HG02642 (cell line): ENCODE results near the gene FTL.

Experiments
- ATAC-seq: cut with Tn5 transposase; IDR thresholded peaks from one replicate; pipeline ENCODE4 v1.9.1; 2021; ENCODE audit warnings: mild to moderate bottlenecking; ENCODE audit not compliant: unreplicated experiment, poor library complexity

Gene FTL

GRCh38 chr19:48945415-48945814 lies 19.7 kb upstream of the FTL start:
- ATAC-seq = no peak

GRCh38 chr19:48945817-48946216 lies 19.3 kb upstream of the FTL start:
- ATAC-seq = no peak

GRCh38 chr19:48946463-48947257 lies 18.4 kb upstream of the FTL start:
- no peak for ATAC-seq

- ATAC-seq = no peak
These were observed 17.9 kb upstream of the FTL start for GRCh38 chr19:48947258-48947542.

GRCh38 chr19:48950159-48950558 lies 14.9 kb upstream of the FTL start:
- no peak for ATAC-seq

- ATAC-seq = no peak
These were observed 14.1 kb upstream of the FTL start for GRCh38 chr19:48950830-48951519.

- no peak for ATAC-seq
These were observed 12.0 kb upstream of the FTL start for GRCh38 chr19:48953141-48953540.

- no peak for ATAC-seq
These were observed 11.0 kb upstream of the FTL start for GRCh38 chr19:48953990-48954594.

GRCh38 chr19:48954595-48955307 lies 10.4 kb upstream of the FTL start, which contains the start of gene BAX:
Gene BAX (plus strand): TSS chr19:48954875. CDS start chr19:48954929, 54 bp downstream.
- peak; percentile 86 for ATAC-seq

GRCh38 chr19:48955308-48955958 lies 9.7 kb upstream of the FTL start:
- ATAC-seq = no peak

GRCh38 chr19:48958006-48958405 lies 7.1 kb upstream of the FTL start:
- no peak for ATAC-seq

GRCh38 chr19:48959341-48960239 lies 5.5 kb upstream of the FTL start:
- no peak for ATAC-seq

- no peak for ATAC-seq
These were observed 4.0 kb upstream of the FTL start for GRCh38 chr19:48961051-48961649.

- ATAC-seq = no peak
These were observed 3.5 kb upstream of the FTL start for GRCh38 chr19:48961673-48962028.

GRCh38 chr19:48962029-48962848 lies 2.9 kb upstream of the FTL start:
- peak; percentile 29 for ATAC-seq

GRCh38 chr19:48962849-48963165 lies 2.3 kb upstream of the FTL start:
- ATAC-seq = no peak

- no peak for ATAC-seq
These were observed 1.5 kb upstream of the FTL start for GRCh38 chr19:48963371-48964204.
